Measurements from ENCODE around the gene ALDOC.

ALDOC gene

GRCh38 chr17:28573521-28573920 lies 3.2 kb downstream of the ALDOC start:
- TF ChIP-seq CTCF (IDR thresholded peaks at IDR 0.05; ENCODE audit: low read depth, low read length), result no peak
- Histone ChIP-seq H3K27ac (no peak overlapping the region), H3K4me3 (ENCODE audit: low read depth, low read length) (no peak overlapping the region), H3K27me3 (ENCODE audit: insufficient read depth, low read depth, severe bottlenecking) (no peaks in the 10 kb centered on the region), H3K36me3 (peaks cover 29% of the 10 kb centered on the region), H3K9me3 (ENCODE audit: severe bottlenecking) (no peaks in the 10 kb centered on the region)
- DNase-seq, result no peak

GRCh38 chr17:28573040-28573380 lies 3.7 kb downstream of the ALDOC start:
- Histone ChIP-seq H3K36me3 (peaks cover 28% of the 10 kb centered on the region), H3K4me3 (ENCODE audit: low read depth, low read length) (no peak overlapping the region), H3K27ac (no peak overlapping the region), H3K27me3 (ENCODE audit: insufficient read depth, low read depth, severe bottlenecking) (no peaks in the 10 kb centered on the region), H3K9me3 (ENCODE audit: severe bottlenecking) (no peaks in the 10 kb centered on the region)
- TF ChIP-seq CTCF (IDR thresholded peaks at IDR 0.05; ENCODE audit: low read depth, low read length), result no peak
- DNase-seq, result no peak

- no peak for DNase-seq
- 0 out of 2 replicates have a peak, but pooled peaks have one; percentile 3 for TF ChIP-seq CTCF (IDR thresholded peaks at IDR 0.05; ENCODE audit: low read depth, low read length)
- Histone ChIP-seq H3K9me3 (ENCODE audit: severe bottlenecking) (no peaks in the 10 kb centered on the region), H3K4me3 (ENCODE audit: low read depth, low read length) (peak overlapping the region; percentile 55; the same call in 1 of the 2 replicates), H3K27me3 (ENCODE audit: insufficient read depth, low read depth, severe bottlenecking) (no peaks in the 10 kb centered on the region), H3K36me3 (peaks cover 25% of the 10 kb centered on the region), H3K27ac (no peak overlapping the region; the same call in 1 of the 2 replicates)
These were observed 4.2 kb downstream of the ALDOC start for GRCh38 chr17:28572259-28573039.

- H3K27me3 ChIP-seq (ENCODE audit: insufficient read depth, low read depth, severe bottlenecking), result no peaks in the 10 kb centered on the region
- peak; percentile 97 for DNase-seq
- H3K4me3 ChIP-seq (ENCODE audit: low read depth, low read length), result peak within 1 kb of the TSS; percentile 55
- peaks cover 22% of the 10 kb centered on the region for H3K36me3 ChIP-seq
- H3K27ac ChIP-seq, result peak within 1 kb of the TSS; percentile 80
- no peak for TF ChIP-seq CTCF (IDR thresholded peaks at IDR 0.05; ENCODE audit: low read depth, low read length)
- no peaks in the 10 kb centered on the region for H3K9me3 ChIP-seq (ENCODE audit: severe bottlenecking)
These were observed 5.2 kb downstream of the ALDOC start, which contains the start of gene PIGS for GRCh38 chr17:28571361-28572122. PIGS (minus strand) TSS chr17:28571524; CDS start chr17:28571496, 28 bp downstream.

GRCh38 chr17:28570716-28571360 lies 5.9 kb downstream of the ALDOC start:
- Histone ChIP-seq H3K4me3 (ENCODE audit: low read depth, low read length) (peak overlapping the region; percentile 55), H3K36me3 (peaks cover 20% of the 10 kb centered on the region), H3K27ac (peak overlapping the region; percentile 80), H3K27me3 (ENCODE audit: insufficient read depth, low read depth, severe bottlenecking) (no peaks in the 10 kb centered on the region), H3K9me3 (ENCODE audit: severe bottlenecking) (no peaks in the 10 kb centered on the region)
- TF ChIP-seq CTCF (IDR thresholded peaks at IDR 0.05; ENCODE audit: low read depth, low read length), result no peak
- peak; percentile 68 for DNase-seq

Measured in WERI-Rb-1 (cell line).